GM12878 (cell line): Measurements from ENCODE around the gene SUSD1. TPM values are rescaled to one million over a fixed set of nuclear protein-coding genes. Genes with fewer than 3 reads are reported as not detected.

ENCODE experiments used
- ATAC-seq: fragments of 200-7000 bp; cut with Tn5 transposase; 3 replicates; pipeline ENCODE4 v1.9.1; 2020; ENCODE audit warnings: mild to moderate bottlenecking, moderate library complexity
- BruUV-seq: library from RNA; stranded (reverse); fragments of 400-500 nt; replicated peaks from 2 replicates; lab custom pipeline; 2021; lab: Mats Ljungman, UMichigan
- CTCF ChIA-PET: fragments of 300-600 bp; sonication (Branson Sonifier 250); formaldehyde crosslinking; extraction: SDS; loops from one replicate; lab custom pipeline; 2021; ENCODE audit warnings: inconsistent platforms; lab: Yijun Ruan, JAX
- POLR2A ChIA-PET: fragments of 350-600 bp; formaldehyde crosslinking; extraction: SDS; loops from one replicate; lab custom pipeline; 2021; ENCODE audit warnings: inconsistent platforms; lab: Charles Lee
- RAD21 ChIA-PET: fragments of 300-600 bp; sonication (Branson Sonifier 250); formaldehyde crosslinking; loops from one replicate; lab custom pipeline; 2023; ENCODE audit warnings: antibody characterized with exemption; ENCODE audit not compliant: unreplicated experiment; lab: Charles Lee
- SMC1A ChIA-PET: fragments of 300-600 bp; sonication (Branson Sonifier 250); formaldehyde crosslinking; loops from one replicate; lab custom pipeline; 2023; ENCODE audit not compliant: unreplicated experiment, uncharacterized antibody; lab: Charles Lee
- DNase-seq: peaks from one replicate; pipeline ENCODE4 v3.0.0-alpha.2; 2011; ENCODE audit warnings: low read depth, low spot score
- FAIRE-seq: peaks from 3 replicates; lab custom pipeline; 2011; peaks lifted over from hg19 to GRCh38; lab: Jason Lieb, UNC
- H2AFZ ChIP-seq: 2 replicates; pipeline ENCODE4 v1.6.0; 2011; ENCODE audit warnings: low read depth, low read length, control low read depth; ENCODE audit not compliant: control insufficient read depth
- H3K27ac ChIP-seq: 2 replicates; pipeline ENCODE4 v1.5.1; 2011; ENCODE audit warnings: control low read depth; ENCODE audit not compliant: control insufficient read depth, insufficient read depth
- H3K27me3 ChIP-seq, 2 experiments: replicated peaks in 1 of 2; 2 replicates each; pipeline versions ENCODE4 v1.6.0 to v1.6.1; 2011; ENCODE audit warnings: low read length in 1 of 2; ENCODE audit not compliant: control insufficient read depth in 2 of 2, insufficient read depth in 2 of 2
- H3K36me3 ChIP-seq, 2 experiments: 2 replicates each; pipeline ENCODE4 v1.5.1; 2011; ENCODE audit warnings: low read length in 1 of 2; ENCODE audit not compliant: control insufficient read depth in 2 of 2, insufficient read depth in 2 of 2
- H3K4me1 ChIP-seq: 2 replicates; pipeline ENCODE4 v1.6.1; 2011; ENCODE audit warnings: mild to moderate bottlenecking, low read length, moderate library complexity, mixed read lengths; ENCODE audit not compliant: control insufficient read depth, insufficient read depth
- H3K4me2 ChIP-seq: 2 replicates; pipeline ENCODE4 v1.6.0; 2011; ENCODE audit warnings: control low read depth; ENCODE audit not compliant: control insufficient read depth, insufficient read depth
- H3K4me3 ChIP-seq: fragments of 200-600 bp; sonication (generic); 2 replicates; pipeline ENCODE4 v1.5.1; 2016
- H3K79me2 ChIP-seq: 2 replicates; pipeline ENCODE4 v1.6.0; 2011; ENCODE audit warnings: low read length; ENCODE audit not compliant: control insufficient read depth, insufficient read depth
- H3K9ac ChIP-seq: 2 replicates; pipeline ENCODE4 v1.8.0; 2011; ENCODE audit warnings: low read length, control low read depth, mixed read lengths; ENCODE audit not compliant: control insufficient read depth, insufficient read depth
- H3K9me3 ChIP-seq: replicated peaks from 3 replicates; pipeline ENCODE4 v1.5.1; 2011; ENCODE audit warnings: mild to moderate bottlenecking, low read length; ENCODE audit not compliant: control insufficient read depth, insufficient read depth
- H4K20me1 ChIP-seq: 2 replicates; pipeline ENCODE4 v1.6.0; 2011; ENCODE audit not compliant: control insufficient read depth, insufficient read depth
- CBX3 ChIP-seq: fragments of 200-600 bp; sonication (generic); IDR thresholded peaks from 2 replicates; pipeline ENCODE4 v1.6.1; 2016; ENCODE audit warnings: low read depth, borderline replicate concordance
- CBX5 ChIP-seq: sonication (generic); IDR thresholded peaks from 2 replicates; pipeline ENCODE4 v1.6.1; 2016; ENCODE audit warnings: low read depth, moderate library complexity, mild to moderate bottlenecking, inconsistent platforms
- CHD2 ChIP-seq: IDR thresholded peaks from 2 replicates; pipeline ENCODE4 v1.6.1; 2011; ENCODE audit warnings: low read depth, low read length, improper control_type of control experiment, borderline replicate concordance
- CREB1 ChIP-seq: IDR thresholded peaks from 2 replicates; pipeline ENCODE4 v1.6.1; 2012; ENCODE audit warnings: low read depth, mild to moderate bottlenecking, inconsistent platforms
- CREM ChIP-seq: IDR thresholded peaks from 2 replicates; pipeline ENCODE4 v1.6.1; 2014; ENCODE audit warnings: antibody characterized with exemption, low read depth
- HDGF ChIP-seq: fragments of 450-650 bp; IDR thresholded peaks from 2 replicates; pipeline ENCODE4 v1.6.1; 2016; ENCODE audit warnings: antibody characterized with exemption
- IKZF1 ChIP-seq: fragments of 450-650 bp; conservative IDR thresholded peaks from 2 replicates; pipeline ENCODE4 v1.6.1; 2017; ENCODE audit warnings: antibody characterized with exemption, mild to moderate bottlenecking
- NFYA ChIP-seq: IDR thresholded peaks from 2 replicates; pipeline ENCODE4 v1.6.1; 2011; ENCODE audit warnings: low read depth, mild to moderate bottlenecking, low read length, improper control_type of control experiment, borderline replicate concordance
- POLR2A ChIP-seq: IDR thresholded peaks from 2 replicates; pipeline ENCODE4 v1.6.1; 2011; ENCODE audit warnings: low read depth, mild to moderate bottlenecking, low read length
- SUPT20H ChIP-seq: IDR thresholded peaks from 2 replicates; pipeline ENCODE4 v1.6.1; 2011; ENCODE audit warnings: low read depth, mild to moderate bottlenecking, low read length, moderate library complexity, borderline replicate concordance; ENCODE audit not compliant: control insufficient read depth
- TBL1XR1 ChIP-seq: IDR thresholded peaks from 2 replicates; pipeline ENCODE4 v1.6.1; 2012; ENCODE audit warnings: low read depth, low read length, improper control_type of control experiment
- ZNF384 ChIP-seq: IDR thresholded peaks from 2 replicates; pipeline ENCODE4 v1.6.1; 2012; ENCODE audit warnings: low read depth, mild to moderate bottlenecking, low read length, improper control_type of control experiment, borderline replicate concordance
- ZSCAN29 ChIP-seq: fragments of 450-650 bp; IDR thresholded peaks from 2 replicates; pipeline ENCODE4 v1.6.1; 2017; ENCODE audit warnings: mild to moderate bottlenecking, moderate library complexity
- ZZZ3 ChIP-seq: IDR thresholded peaks from 2 replicates; pipeline ENCODE4 v1.6.1; 2011; ENCODE audit warnings: low read depth; ENCODE audit not compliant: control insufficient read depth, insufficient read length
- WGBS: methylation state at CpG from one replicate; pipeline ENCODE4 v1.1.6; 2016; ENCODE audit warnings: low lambda C conversion rate; ENCODE audit not compliant: insufficient replicate concordance, insufficient coverage; ENCODE audit errors: missing lambda C conversion rate; 5-methylcytosine and 5-hydroxymethylcytosine counted together
- in situ Hi-C: fragments of 300-500 bp; cut with MboI; formaldehyde crosslinking; loops from 9 replicates; pipeline ENCODE4 v1.14.3; 2018; ENCODE audit warnings: mixed read lengths
- intact Hi-C: fragments of 100-400 bp; cut with micrococcal nuclease; formaldehyde crosslinking; loops from one replicate; pipeline ENCODE4 v1.14.2; 2022; ENCODE audit not compliant: unreplicated experiment
- polyA plus RNA-seq, 11 experiments: library from polyadenylated mRNA; depleted of rRNA in 4 of 11; unstranded in 6 of 11; stranded (reverse) in 5 of 11; fragments of >200 nt; fragmentation: Nextera tagmentation in 4 of 11; fragmentation: Illumina TruSeq in 1 of 11; extraction: Ambion mirVana in 4 of 11; extraction: Trizol in 1 of 11; gene quantifications; 1 replicate in 1 of 11; 2 replicates in 10 of 11; pipeline versions ENCODE4 v1.2.1 to v1.2.3, GENCODE V29; 2011 to 2016; ENCODE audit warnings: inconsistent platforms in 2 of 11, missing spikeins in 2 of 11, low read depth in 1 of 11
- total RNA-seq, 4 experiments: library from RNA; depleted of rRNA in 3 of 4; stranded (reverse); fragments of >200 nt in 3 of 4; fragmentation: Illumina TruSeq in 1 of 4; extraction: Trizol in 1 of 4; gene quantifications; 2 replicates each; pipeline versions ENCODE4 v1.2.1 to v1.2.3, GENCODE V29; 2013 to 2021
- TF ChIP-seq, protein P1 (sequence below): fragments of 450-650 bp; IDR thresholded peaks from 2 replicates; pipeline ENCODE4 v1.6.1; 2016; ENCODE audit warnings: mild to moderate bottlenecking
- TF ChIP-seq, protein P2 (sequence below): fragments of 450-650 bp; IDR thresholded peaks from 2 replicates; pipeline ENCODE4 v1.6.1; 2017; ENCODE audit warnings: antibody characterized with exemption, mild to moderate bottlenecking, moderate library complexity
- TF ChIP-seq, protein P3 (sequence below): fragments of 450-650 bp; IDR thresholded peaks from 2 replicates; pipeline ENCODE4 v1.6.1; 2018; ENCODE audit warnings: mild to moderate bottlenecking, low read depth, moderate library complexity; ENCODE audit not compliant: partially characterized antibody
- TF ChIP-seq, protein P4 (sequence below): IDR thresholded peaks from 2 replicates; pipeline ENCODE4 v1.6.1; 2011; ENCODE audit warnings: mild to moderate bottlenecking, low read depth, low read length, moderate library complexity; ENCODE audit not compliant: insufficient replicate concordance

The SUSD1 gene
- total and polyA plus RNA-seq, 10 of the 15 experiments (the other 5 are each of a cell fraction or from before 2014, with no cell fraction given): 6.7 to 20.8 (median 13.2) TPM

DNA sequence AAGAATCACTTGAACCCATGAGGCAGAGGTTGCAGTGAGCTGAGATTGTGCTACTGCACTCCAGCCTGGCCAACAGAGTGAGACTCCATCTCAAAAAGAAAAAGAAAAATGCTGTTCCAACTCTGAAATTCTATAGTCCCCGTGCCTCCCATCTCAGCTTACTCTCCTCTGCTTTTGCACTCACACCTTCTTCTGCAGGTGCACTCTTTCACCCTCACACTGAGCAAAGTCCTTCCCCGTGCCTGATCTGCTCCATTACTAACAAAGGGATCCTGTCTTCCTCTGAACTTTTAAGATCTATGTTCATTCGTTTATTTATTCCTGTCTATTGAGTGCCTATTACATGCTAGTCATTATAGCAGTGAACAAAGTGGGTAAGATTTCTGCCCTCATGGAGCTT, 47.8 kb downstream of the SUSD1 start:
- Histone ChIP-seq H3K9me3 (no peaks in the 10 kb centered on the region; the same call in 2 of the 3 replicates), H2AFZ (no peak overlapping the region), H3K36me3 (no peaks in the 10 kb centered on the region), H3K4me3 (no peak overlapping the region), H4K20me1 (no peaks in the 10 kb centered on the region), H3K9ac (no peak overlapping the region), H3K4me2 (no peak overlapping the region), H3K27me3 (no peaks in the 10 kb centered on the region)
- ChIA-PET RAD21 (no interaction called here), CTCF (interaction anchor here (1.7 kb wide), 1 partner anchor 30 kb away, joined by 5 read pairs; no protein-coding TSS in a partner anchor), SMC1A (interaction anchor here (1.1 to 1.5 kb wide), 2 partner anchors 25 to 203 kb away, joined by 3 read pairs; no protein-coding TSS in a partner anchor), POLR2A (no interaction called here)
- BruUV-seq: no TSS peak
- no peak for DNase-seq
- intact Hi-C loops (no loop called here), in situ Hi-C loops (no loop called here)
- no peak for ATAC-seq
- TF ChIP-seq ZNF384: no peak
- TF ChIP-seq ZZZ3: no peak
- TF ChIP-seq CREM: no peak
- TF ChIP-seq CHD2: no peak
- no peak for TF ChIP-seq ZSCAN29
- TF ChIP-seq, protein P1, sequence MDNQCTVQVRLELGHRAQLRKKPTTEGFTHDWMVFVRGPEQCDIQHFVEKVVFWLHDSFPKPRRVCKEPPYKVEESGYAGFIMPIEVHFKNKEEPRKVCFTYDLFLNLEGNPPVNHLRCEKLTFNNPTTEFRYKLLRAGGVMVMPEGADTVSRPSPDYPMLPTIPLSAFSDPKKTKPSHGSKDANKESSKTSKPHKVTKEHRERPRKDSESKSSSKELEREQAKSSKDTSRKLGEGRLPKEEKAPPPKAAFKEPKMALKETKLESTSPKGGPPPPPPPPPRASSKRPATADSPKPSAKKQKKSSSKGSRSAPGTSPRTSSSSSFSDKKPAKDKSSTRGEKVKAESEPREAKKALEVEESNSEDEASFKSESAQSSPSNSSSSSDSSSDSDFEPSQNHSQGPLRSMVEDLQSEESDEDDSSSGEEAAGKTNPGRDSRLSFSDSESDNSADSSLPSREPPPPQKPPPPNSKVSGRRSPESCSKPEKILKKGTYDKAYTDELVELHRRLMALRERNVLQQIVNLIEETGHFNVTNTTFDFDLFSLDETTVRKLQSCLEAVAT: no peak
- no peak for TF ChIP-seq IKZF1
- TF ChIP-seq, protein P2, sequence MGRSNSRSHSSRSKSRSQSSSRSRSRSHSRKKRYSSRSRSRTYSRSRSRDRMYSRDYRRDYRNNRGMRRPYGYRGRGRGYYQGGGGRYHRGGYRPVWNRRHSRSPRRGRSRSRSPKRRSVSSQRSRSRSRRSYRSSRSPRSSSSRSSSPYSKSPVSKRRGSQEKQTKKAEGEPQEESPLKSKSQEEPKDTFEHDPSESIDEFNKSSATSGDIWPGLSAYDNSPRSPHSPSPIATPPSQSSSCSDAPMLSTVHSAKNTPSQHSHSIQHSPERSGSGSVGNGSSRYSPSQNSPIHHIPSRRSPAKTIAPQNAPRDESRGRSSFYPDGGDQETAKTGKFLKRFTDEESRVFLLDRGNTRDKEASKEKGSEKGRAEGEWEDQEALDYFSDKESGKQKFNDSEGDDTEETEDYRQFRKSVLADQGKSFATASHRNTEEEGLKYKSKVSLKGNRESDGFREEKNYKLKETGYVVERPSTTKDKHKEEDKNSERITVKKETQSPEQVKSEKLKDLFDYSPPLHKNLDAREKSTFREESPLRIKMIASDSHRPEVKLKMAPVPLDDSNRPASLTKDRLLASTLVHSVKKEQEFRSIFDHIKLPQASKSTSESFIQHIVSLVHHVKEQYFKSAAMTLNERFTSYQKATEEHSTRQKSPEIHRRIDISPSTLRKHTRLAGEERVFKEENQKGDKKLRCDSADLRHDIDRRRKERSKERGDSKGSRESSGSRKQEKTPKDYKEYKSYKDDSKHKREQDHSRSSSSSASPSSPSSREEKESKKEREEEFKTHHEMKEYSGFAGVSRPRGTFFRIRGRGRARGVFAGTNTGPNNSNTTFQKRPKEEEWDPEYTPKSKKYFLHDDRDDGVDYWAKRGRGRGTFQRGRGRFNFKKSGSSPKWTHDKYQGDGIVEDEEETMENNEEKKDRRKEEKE: no peak
- TF ChIP-seq, protein P3, sequence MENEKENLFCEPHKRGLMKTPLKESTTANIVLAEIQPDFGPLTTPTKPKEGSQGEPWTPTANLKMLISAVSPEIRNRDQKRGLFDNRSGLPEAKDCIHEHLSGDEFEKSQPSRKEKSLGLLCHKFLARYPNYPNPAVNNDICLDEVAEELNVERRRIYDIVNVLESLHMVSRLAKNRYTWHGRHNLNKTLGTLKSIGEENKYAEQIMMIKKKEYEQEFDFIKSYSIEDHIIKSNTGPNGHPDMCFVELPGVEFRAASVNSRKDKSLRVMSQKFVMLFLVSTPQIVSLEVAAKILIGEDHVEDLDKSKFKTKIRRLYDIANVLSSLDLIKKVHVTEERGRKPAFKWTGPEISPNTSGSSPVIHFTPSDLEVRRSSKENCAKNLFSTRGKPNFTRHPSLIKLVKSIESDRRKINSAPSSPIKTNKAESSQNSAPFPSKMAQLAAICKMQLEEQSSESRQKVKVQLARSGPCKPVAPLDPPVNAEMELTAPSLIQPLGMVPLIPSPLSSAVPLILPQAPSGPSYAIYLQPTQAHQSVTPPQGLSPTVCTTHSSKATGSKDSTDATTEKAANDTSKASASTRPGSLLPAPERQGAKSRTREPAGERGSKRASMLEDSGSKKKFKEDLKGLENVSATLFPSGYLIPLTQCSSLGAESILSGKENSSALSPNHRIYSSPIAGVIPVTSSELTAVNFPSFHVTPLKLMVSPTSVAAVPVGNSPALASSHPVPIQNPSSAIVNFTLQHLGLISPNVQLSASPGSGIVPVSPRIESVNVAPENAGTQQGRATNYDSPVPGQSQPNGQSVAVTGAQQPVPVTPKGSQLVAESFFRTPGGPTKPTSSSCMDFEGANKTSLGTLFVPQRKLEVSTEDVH: no peak
- TF ChIP-seq CBX3: no peak
- TF ChIP-seq HDGF: no peak
- no peak for TF ChIP-seq CBX5
- TF ChIP-seq SUPT20H: no peak
- no peak for TF ChIP-seq CREB1
- TF ChIP-seq TBL1XR1: no peak
- TF ChIP-seq POLR2A: no peak
- TF ChIP-seq, protein P4, sequence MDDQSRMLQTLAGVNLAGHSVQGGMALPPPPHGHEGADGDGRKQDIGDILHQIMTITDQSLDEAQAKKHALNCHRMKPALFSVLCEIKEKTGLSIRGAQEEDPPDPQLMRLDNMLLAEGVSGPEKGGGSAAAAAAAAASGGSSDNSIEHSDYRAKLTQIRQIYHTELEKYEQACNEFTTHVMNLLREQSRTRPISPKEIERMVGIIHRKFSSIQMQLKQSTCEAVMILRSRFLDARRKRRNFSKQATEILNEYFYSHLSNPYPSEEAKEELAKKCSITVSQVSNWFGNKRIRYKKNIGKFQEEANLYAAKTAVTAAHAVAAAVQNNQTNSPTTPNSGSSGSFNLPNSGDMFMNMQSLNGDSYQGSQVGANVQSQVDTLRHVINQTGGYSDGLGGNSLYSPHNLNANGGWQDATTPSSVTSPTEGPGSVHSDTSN: no peak
- TF ChIP-seq NFYA: no peak
- TF ChIP-seq, all 136 proteins: peak for 0
- Histone ChIP-seq H3K79me2 (no peaks in the 10 kb centered on the region), H3K4me1 (no peaks in the 10 kb centered on the region), H3K27ac (no peak overlapping the region)
- FAIRE-seq: no peak
- WGBS: 73% methylated on average over 3 of the region's 3 CpGs
